ENCODE measurements around the gene KDM4B. TPM values are rescaled to one million over a fixed set of nuclear protein-coding genes. Genes with fewer than 3 reads are reported as not detected.

Gene KDM4B
- polyA plus RNA-seq, 3 donors, result 6.4 to 22.7 (median 12.7) TPM

DNA sequence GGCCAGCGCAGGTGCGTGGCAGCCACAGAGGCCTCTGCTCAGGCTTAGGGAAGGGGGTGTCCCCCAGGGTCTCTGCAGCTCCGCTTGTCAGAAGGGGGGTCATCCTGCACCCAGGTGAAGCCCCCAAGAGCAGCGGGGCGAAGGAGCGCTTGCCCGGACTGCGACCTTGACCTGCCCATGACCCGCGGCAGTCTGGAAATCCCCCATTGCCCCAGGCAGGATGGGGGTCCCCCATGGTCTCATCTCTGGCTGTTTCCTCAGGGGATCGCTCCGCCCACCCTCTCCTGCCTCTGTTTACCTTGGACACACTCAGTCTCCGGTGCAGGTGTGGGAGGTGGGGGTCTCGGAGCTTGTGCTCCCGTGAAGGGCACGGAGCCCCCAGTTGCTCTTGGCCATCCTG lies 82.7 kb downstream of the KDM4B start:
- Histone ChIP-seq H3K9ac (ENCODE audit: insufficient read depth, low read length, poor library complexity, severe bottlenecking) (no peak overlapping the region), H3K9me3 (replicated peaks in 1 of 2; ENCODE audit: control insufficient read depth in 1 of 2, insufficient read depth in 1 of 2, low read length in 2 of 2) (no peaks in the 10 kb centered on the region), H3K36me3 (replicated peaks in 1 of 2; ENCODE audit: control insufficient read depth in 1 of 2, insufficient read depth in 2 of 2, low read length in 2 of 2) (peaks cover 43 to 63% of the 10 kb centered on the region in 2 donors), H4K20me1 (ENCODE audit: insufficient read depth, low read length) (peaks cover 92% of the 10 kb centered on the region), H3K27ac (ENCODE audit: low read depth in 1 of 2, low read length in 2 of 2) (no peak overlapping the region), H3K4me1 (ENCODE audit: control insufficient read depth in 1 of 2, insufficient read depth in 2 of 2, low read length in 2 of 2) (no peaks in the 10 kb centered on the region), H3K79me2 (ENCODE audit: insufficient read depth, low read length) (no peaks in the 10 kb centered on the region), H3K4me3 (replicated peaks in 1 of 3; ENCODE audit: low read depth in 2 of 3, low read length in 3 of 3) (no peak overlapping the region), H3K4me2 (replicated peaks; ENCODE audit: extremely low read depth, low read length, poor library complexity, severe bottlenecking) (no peak overlapping the region), H2AFZ (ENCODE audit: insufficient read depth, low read depth, low read length, poor library complexity, severe bottlenecking) (no peak overlapping the region), H3K27me3 (ENCODE audit: control insufficient read depth in 2 of 2, insufficient read depth in 2 of 2, low read length in 2 of 2) (no peaks in the 10 kb centered on the region)
- DNase-seq, result no peak
- intact Hi-C loops (cut with micrococcal nuclease), result no loop called here
- Mint-ChIP-seq H3K9me3 (peaks cover 0 to 2% (median 0%) of the 10 kb centered on the region in 7 donors), H3K27ac (no peak overlapping the region), H3K4me1 (no peaks in the 10 kb centered on the region), H3K4me3 (no peak overlapping the region), H3K36me3 (peaks cover 39 to 57% of the 10 kb centered on the region in 2 donors), H3K27me3 (ENCODE audit: low read depth in 3 of 3) (no peaks in the 10 kb centered on the region)
- TF ChIP-seq, protein P1, sequence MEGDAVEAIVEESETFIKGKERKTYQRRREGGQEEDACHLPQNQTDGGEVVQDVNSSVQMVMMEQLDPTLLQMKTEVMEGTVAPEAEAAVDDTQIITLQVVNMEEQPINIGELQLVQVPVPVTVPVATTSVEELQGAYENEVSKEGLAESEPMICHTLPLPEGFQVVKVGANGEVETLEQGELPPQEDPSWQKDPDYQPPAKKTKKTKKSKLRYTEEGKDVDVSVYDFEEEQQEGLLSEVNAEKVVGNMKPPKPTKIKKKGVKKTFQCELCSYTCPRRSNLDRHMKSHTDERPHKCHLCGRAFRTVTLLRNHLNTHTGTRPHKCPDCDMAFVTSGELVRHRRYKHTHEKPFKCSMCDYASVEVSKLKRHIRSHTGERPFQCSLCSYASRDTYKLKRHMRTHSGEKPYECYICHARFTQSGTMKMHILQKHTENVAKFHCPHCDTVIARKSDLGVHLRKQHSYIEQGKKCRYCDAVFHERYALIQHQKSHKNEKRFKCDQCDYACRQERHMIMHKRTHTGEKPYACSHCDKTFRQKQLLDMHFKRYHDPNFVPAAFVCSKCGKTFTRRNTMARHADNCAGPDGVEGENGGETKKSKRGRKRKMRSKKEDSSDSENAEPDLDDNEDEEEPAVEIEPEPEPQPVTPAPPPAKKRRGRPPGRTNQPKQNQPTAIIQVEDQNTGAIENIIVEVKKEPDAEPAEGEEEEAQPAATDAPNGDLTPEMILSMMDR (IDR thresholded peaks at IDR 0.05), result no peak
- 99% methylated on average over 9 of the region's 16 CpGs for WGBS (ENCODE audit: insufficient coverage)

DNA sequence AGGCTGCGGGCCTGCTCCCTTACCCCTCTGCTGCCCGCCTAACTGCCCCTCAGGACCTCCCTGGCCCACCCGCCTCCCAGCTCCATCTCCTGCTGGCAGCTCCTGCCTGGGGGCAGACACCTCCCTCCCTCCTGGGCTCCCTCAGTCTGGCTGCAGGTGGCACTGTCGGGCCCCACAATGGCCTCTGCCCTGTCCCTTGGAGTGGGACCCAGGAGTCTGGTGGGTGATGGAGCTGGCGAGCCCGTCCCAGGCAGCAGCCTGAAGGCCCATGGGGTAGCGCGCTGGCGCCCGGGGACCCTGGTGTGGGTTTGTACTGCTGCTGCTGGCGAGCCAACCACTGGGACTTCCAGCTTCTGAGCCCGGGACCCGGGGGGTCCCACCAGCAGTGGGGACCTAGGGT lies 83.6 kb downstream of the KDM4B start:
- TF ChIP-seq, protein P1 (IDR thresholded peaks at IDR 0.05), result no peak
- Histone ChIP-seq H3K9me3 (replicated peaks in 1 of 2; ENCODE audit: control insufficient read depth in 1 of 2, insufficient read depth in 1 of 2, low read length in 2 of 2) (no peaks in the 10 kb centered on the region), H3K4me1 (ENCODE audit: control insufficient read depth in 1 of 2, insufficient read depth in 2 of 2, low read length in 2 of 2) (no peaks in the 10 kb centered on the region), H3K27me3 (ENCODE audit: control insufficient read depth in 2 of 2, insufficient read depth in 2 of 2, low read length in 2 of 2) (no peaks in the 10 kb centered on the region), H4K20me1 (ENCODE audit: insufficient read depth, low read length) (peaks cover 91% of the 10 kb centered on the region), H3K4me2 (replicated peaks; ENCODE audit: extremely low read depth, low read length, poor library complexity, severe bottlenecking) (no peak overlapping the region), H3K79me2 (ENCODE audit: insufficient read depth, low read length) (no peaks in the 10 kb centered on the region), H3K9ac (ENCODE audit: insufficient read depth, low read length, poor library complexity, severe bottlenecking) (no peak overlapping the region), H3K4me3 (replicated peaks in 1 of 3; ENCODE audit: low read depth in 2 of 3, low read length in 3 of 3) (no peak overlapping the region), H3K27ac (ENCODE audit: low read depth in 1 of 2, low read length in 2 of 2) (no peak overlapping the region), H3K36me3 (replicated peaks in 1 of 2; ENCODE audit: control insufficient read depth in 1 of 2, insufficient read depth in 2 of 2, low read length in 2 of 2) (peaks cover 38 to 62% of the 10 kb centered on the region in 2 donors), H2AFZ (ENCODE audit: insufficient read depth, low read depth, low read length, poor library complexity, severe bottlenecking) (no peak overlapping the region)
- peaks cover 0 to 2% (median 0%) of the 10 kb centered on the region in 7 donors for H3K9me3 Mint-ChIP-seq
- intact Hi-C loops (cut with micrococcal nuclease), result no loop called here
- H3K27ac Mint-ChIP-seq, result no peak overlapping the region
- no peak for DNase-seq
- peaks cover 43 to 56% of the 10 kb centered on the region in 2 donors for H3K36me3 Mint-ChIP-seq
- no peaks in the 10 kb centered on the region for H3K4me1 Mint-ChIP-seq
- no peak overlapping the region for H3K4me3 Mint-ChIP-seq
- H3K27me3 Mint-ChIP-seq (ENCODE audit: low read depth in 3 of 3), result no peaks in the 10 kb centered on the region
- WGBS (ENCODE audit: insufficient coverage), result 96% methylated on average over 12 of the region's 13 CpGs

Measured in CD14-positive monocyte (primary cell).